ENCODE results near the gene FKBP10. TPM values are rescaled to one million over a fixed set of nuclear protein-coding genes. Genes with fewer than 3 reads are reported as not detected.

FKBP10 gene
- total and polyA plus RNA-seq, 9 of the 15 experiments (the other 6 are each of a cell fraction or from before 2014, with no cell fraction given), result 0.03 to 3.0 (median 1.4) TPM; not detected in 1

DNA sequence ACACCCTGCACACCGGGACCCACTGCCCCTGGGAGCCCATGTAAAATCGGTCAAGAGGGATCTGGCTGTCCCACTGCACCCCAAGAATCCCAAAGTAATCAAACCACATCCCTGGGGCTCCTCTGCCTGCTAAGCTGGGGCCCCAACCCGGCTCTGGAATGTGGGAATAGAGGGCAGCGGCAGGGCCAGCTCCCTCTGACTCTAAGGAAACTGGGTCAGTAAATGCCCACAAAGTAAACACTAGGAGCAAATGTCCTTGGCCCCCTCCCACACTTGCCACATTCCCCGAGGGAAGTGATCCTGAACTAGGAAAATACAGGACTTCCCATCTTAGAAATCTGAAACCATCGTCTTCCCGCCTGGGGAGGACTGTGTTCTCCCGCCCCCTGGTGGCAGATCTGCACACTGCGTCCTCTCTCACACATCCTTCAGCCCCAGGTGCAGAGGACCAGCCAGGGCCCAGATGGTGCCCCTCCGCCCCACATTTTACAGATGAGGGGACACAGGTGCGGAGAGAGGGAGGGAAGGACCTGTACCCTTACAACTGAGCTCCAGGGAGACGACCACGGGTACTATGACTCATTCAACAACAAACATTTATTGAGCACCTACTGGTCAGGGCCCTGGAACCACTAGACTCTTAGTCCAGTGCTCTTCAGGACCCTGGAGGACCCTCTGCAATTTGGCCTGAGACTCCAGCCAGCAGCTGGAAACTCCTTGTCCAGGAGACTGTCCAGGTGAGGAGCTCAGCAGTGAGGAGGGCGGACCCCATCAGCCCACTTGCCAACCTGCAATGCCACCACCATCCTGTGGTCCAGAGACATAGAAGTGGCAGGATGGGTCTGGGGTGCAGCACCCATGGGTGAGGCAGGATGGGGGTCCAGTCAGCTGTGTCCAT, 11.2 kb upstream of the FKBP10 start (continued):
- TF ChIP-seq, protein P1, sequence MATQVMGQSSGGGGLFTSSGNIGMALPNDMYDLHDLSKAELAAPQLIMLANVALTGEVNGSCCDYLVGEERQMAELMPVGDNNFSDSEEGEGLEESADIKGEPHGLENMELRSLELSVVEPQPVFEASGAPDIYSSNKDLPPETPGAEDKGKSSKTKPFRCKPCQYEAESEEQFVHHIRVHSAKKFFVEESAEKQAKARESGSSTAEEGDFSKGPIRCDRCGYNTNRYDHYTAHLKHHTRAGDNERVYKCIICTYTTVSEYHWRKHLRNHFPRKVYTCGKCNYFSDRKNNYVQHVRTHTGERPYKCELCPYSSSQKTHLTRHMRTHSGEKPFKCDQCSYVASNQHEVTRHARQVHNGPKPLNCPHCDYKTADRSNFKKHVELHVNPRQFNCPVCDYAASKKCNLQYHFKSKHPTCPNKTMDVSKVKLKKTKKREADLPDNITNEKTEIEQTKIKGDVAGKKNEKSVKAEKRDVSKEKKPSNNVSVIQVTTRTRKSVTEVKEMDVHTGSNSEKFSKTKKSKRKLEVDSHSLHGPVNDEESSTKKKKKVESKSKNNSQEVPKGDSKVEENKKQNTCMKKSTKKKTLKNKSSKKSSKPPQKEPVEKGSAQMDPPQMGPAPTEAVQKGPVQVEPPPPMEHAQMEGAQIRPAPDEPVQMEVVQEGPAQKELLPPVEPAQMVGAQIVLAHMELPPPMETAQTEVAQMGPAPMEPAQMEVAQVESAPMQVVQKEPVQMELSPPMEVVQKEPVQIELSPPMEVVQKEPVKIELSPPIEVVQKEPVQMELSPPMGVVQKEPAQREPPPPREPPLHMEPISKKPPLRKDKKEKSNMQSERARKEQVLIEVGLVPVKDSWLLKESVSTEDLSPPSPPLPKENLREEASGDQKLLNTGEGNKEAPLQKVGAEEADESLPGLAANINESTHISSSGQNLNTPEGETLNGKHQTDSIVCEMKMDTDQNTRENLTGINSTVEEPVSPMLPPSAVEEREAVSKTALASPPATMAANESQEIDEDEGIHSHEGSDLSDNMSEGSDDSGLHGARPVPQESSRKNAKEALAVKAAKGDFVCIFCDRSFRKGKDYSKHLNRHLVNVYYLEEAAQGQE (IDR thresholded peaks at IDR 0.05; ENCODE audit: borderline replicate concordance), result peak; percentile 94
- TF ChIP-seq, protein P1 (CRISPR knock-in tag; IDR thresholded peaks at IDR 0.05; ENCODE audit: low read depth), result no peak
- TF ChIP-seq BHLHE40 (IDR thresholded peaks at IDR 0.05; ENCODE audit: low read length) (0 out of 2 replicates have a peak, but pooled peaks have one; percentile 12), PCBP1 (IDR thresholded peaks at IDR 0.05; ENCODE audit: low read depth, low read length, poor library complexity, severe bottlenecking) (no peak), CTBP1 (IDR thresholded peaks at IDR 0.05; ENCODE audit: borderline replicate concordance) (peak; percentile 69; the same call in 1 of the 2 replicates), HEY1 (CRISPR knock-in tag; IDR thresholded peaks at IDR 0.05; ENCODE audit: borderline replicate concordance) (no peak), NCOA4 (IDR thresholded peaks at IDR 0.05; ENCODE audit: partially characterized antibody) (no peak), POLR2A (conservative IDR thresholded peaks at IDR 0.05) (no peak), MCM3 (IDR thresholded peaks at IDR 0.05) (no peak), ZNF79 (CRISPR knock-in tag; IDR thresholded peaks at IDR 0.05; ENCODE audit: low read depth) (no peak), STAG1 (CRISPR knock-in tag; IDR thresholded peaks at IDR 0.05; ENCODE audit: borderline replicate concordance) (peak; percentile 67; the same call in 1 of the 2 replicates), ZBTB7A (IDR thresholded peaks at IDR 0.05; ENCODE audit: borderline replicate concordance, control insufficient read depth, low read depth, low read length) (0 out of 2 replicates have a peak, but pooled peaks have one; percentile 11), PHF20 (IDR thresholded peaks at IDR 0.05; ENCODE audit: partially characterized antibody) (no peak), PHF8 (IDR thresholded peaks at IDR 0.05; ENCODE audit: borderline replicate concordance, low read length) (no peak), WHSC1 (IDR thresholded peaks at IDR 0.05; ENCODE audit: low read length) (no peak), MAZ (CRISPR knock-in tag; conservative IDR thresholded peaks at IDR 0.05 in 1 of 2, IDR thresholded peaks at IDR 0.05 in 1 of 2) (0 out of 4 replicates have a peak, but pooled peaks of 1 of the 2 experiments have one; percentile 16)
- TF ChIP-seq, protein P2, sequence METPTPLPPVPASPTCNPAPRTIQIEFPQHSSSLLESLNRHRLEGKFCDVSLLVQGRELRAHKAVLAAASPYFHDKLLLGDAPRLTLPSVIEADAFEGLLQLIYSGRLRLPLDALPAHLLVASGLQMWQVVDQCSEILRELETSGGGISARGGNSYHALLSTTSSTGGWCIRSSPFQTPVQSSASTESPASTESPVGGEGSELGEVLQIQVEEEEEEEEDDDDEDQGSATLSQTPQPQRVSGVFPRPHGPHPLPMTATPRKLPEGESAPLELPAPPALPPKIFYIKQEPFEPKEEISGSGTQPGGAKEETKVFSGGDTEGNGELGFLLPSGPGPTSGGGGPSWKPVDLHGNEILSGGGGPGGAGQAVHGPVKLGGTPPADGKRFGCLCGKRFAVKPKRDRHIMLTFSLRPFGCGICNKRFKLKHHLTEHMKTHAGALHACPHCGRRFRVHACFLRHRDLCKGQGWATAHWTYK (CRISPR knock-in tag; IDR thresholded peaks at IDR 0.05), result no peak
- TF ChIP-seq, protein P3, sequence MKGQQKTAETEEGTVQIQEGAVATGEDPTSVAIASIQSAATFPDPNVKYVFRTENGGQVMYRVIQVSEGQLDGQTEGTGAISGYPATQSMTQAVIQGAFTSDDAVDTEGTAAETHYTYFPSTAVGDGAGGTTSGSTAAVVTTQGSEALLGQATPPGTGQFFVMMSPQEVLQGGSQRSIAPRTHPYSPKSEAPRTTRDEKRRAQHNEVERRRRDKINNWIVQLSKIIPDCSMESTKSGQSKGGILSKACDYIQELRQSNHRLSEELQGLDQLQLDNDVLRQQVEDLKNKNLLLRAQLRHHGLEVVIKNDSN (CRISPR knock-in tag; IDR thresholded peaks at IDR 0.05), result no peak

All from K562 (cell line).